ENCODE measurements around the gene SRGAP3. TPM values are rescaled to one million over a fixed set of nuclear protein-coding genes. Genes with fewer than 3 reads are reported as not detected.

SRGAP3 gene
- total RNA-seq, 1 experiment from 2014 or later = 0.69 TPM

GRCh38 chr3:9222049-9222448 lies 27.4 kb downstream of the SRGAP3 start:
- H3K27me3 ChIP-seq (replicated peaks; ENCODE audit: insufficient read depth, low read depth, low read length, poor library complexity) = no peaks in the 10 kb centered on the region
- no peak overlapping the region for H3K27ac ChIP-seq (ENCODE audit: low read depth, low read length, poor library complexity, severe bottlenecking)
- ChIA-PET POLR2A (ENCODE audit: low non-redundant PET) (no interaction called here), CTCF (no interaction called here)
- no peak for TF ChIP-seq CTCF (conservative IDR thresholded peaks at IDR 0.05; ENCODE audit: low read depth, low read length)
- TF ChIP-seq EZH2 (IDR thresholded peaks at IDR 0.05; ENCODE audit: borderline replicate concordance, low read depth, low read length, poor library complexity, severe bottlenecking) = no peak
- H3K4me1 ChIP-seq (ENCODE audit: insufficient read depth, low read length, poor library complexity, severe bottlenecking) = no peaks in the 10 kb centered on the region
- no peak overlapping the region for H3K4me3 ChIP-seq (ENCODE audit: low read depth, low read length, poor library complexity, severe bottlenecking)
- DNase-seq (ENCODE audit: low spot score) = no peak
- no peaks in the 10 kb centered on the region for H3K9me3 ChIP-seq (ENCODE audit: low read depth, low read length, poor library complexity, severe bottlenecking)
- H3K36me3 ChIP-seq (ENCODE audit: insufficient read depth, low read length, poor library complexity, severe bottlenecking) = no peaks in the 10 kb centered on the region
- BruUV-seq (replicated peaks) = no TSS peak
- intact Hi-C loops (cut with micrococcal nuclease; ENCODE audit: unreplicated experiment) = no loop called here

DNA sequence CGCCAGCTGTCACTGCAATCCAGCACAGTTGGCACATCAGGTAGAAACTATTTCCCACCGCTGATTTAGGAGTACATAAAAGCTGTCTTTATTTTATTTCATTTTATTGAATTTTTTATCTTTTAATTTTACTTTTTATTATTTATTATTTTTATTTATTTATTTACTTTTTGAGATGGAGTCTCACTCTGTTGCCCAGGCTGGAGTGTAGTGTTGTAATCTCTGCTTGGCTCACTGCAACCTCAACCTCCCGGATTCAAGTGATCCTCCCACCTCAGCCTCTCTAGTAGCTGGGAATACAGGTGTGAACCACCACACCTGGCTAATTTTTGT lies 31.0 kb downstream of the SRGAP3 start:
- H3K27me3 ChIP-seq (replicated peaks; ENCODE audit: insufficient read depth, low read depth, low read length, poor library complexity) = no peaks in the 10 kb centered on the region
- intact Hi-C loops (cut with micrococcal nuclease; ENCODE audit: unreplicated experiment) = no loop called here
- H3K27ac ChIP-seq (ENCODE audit: low read depth, low read length, poor library complexity, severe bottlenecking) = no peak overlapping the region
- no peak for TF ChIP-seq EZH2 (IDR thresholded peaks at IDR 0.05; ENCODE audit: borderline replicate concordance, low read depth, low read length, poor library complexity, severe bottlenecking)
- no peak for TF ChIP-seq CTCF (conservative IDR thresholded peaks at IDR 0.05; ENCODE audit: low read depth, low read length)
- no TSS peak for BruUV-seq (replicated peaks)
- POLR2A ChIA-PET (ENCODE audit: low non-redundant PET) = no interaction called here
- CTCF ChIA-PET = no interaction called here
- no peaks in the 10 kb centered on the region for H3K4me1 ChIP-seq (ENCODE audit: insufficient read depth, low read length, poor library complexity, severe bottlenecking)
- DNase-seq (ENCODE audit: low spot score) = no peak
- H3K9me3 ChIP-seq (ENCODE audit: low read depth, low read length, poor library complexity, severe bottlenecking) = no peaks in the 10 kb centered on the region
- no peaks in the 10 kb centered on the region for H3K36me3 ChIP-seq (ENCODE audit: insufficient read depth, low read length, poor library complexity, severe bottlenecking)
- H3K4me3 ChIP-seq (ENCODE audit: low read depth, low read length, poor library complexity, severe bottlenecking) = no peak overlapping the region

DNA sequence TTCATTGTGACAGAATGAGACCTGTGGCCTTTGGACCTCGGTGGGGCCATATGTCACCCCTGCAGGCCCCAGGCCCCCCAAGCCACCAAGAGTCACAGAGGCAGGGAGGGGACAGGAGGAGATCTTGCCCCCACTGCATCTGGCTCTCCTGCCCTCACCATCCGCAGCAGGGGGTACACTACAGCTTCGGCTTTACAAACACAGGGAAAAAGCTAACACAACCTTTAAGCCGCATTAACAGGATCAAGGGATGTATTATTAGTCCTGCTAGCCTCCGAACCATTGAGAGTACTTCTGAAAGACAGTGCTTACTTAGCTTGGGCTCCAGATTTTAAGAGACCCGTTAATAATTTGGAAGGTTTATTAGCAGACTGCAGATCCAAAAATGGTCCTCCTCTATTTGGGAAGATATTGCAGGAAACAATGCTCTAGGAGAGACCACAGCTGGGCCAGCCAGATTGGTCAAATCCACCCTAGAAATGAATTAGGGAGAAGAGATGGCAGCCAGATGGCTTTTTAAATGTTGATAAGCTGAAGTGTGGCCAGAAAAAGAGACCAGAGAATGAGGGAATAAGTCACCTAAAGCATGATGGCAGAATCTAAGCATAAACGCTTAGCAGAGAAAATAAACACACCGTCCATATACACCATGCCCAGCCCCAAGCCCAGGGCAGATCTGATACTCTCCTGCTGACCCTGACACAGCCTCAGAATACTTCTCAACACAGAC lies 31.5 kb downstream of the SRGAP3 start:
- ChIA-PET POLR2A (ENCODE audit: low non-redundant PET) (no interaction called here), CTCF (no interaction called here)
- Histone ChIP-seq H3K4me3 (ENCODE audit: low read depth, low read length, poor library complexity, severe bottlenecking) (no peak overlapping the region), H3K27ac (ENCODE audit: low read depth, low read length, poor library complexity, severe bottlenecking) (no peak overlapping the region), H3K36me3 (ENCODE audit: insufficient read depth, low read length, poor library complexity, severe bottlenecking) (no peaks in the 10 kb centered on the region), H3K27me3 (replicated peaks; ENCODE audit: insufficient read depth, low read depth, low read length, poor library complexity) (no peaks in the 10 kb centered on the region), H3K9me3 (ENCODE audit: low read depth, low read length, poor library complexity, severe bottlenecking) (no peaks in the 10 kb centered on the region), H3K4me1 (ENCODE audit: insufficient read depth, low read length, poor library complexity, severe bottlenecking) (no peaks in the 10 kb centered on the region)
- intact Hi-C loops (cut with micrococcal nuclease; ENCODE audit: unreplicated experiment) = no loop called here
- BruUV-seq (replicated peaks) = no TSS peak
- no peak for TF ChIP-seq EZH2 (IDR thresholded peaks at IDR 0.05; ENCODE audit: borderline replicate concordance, low read depth, low read length, poor library complexity, severe bottlenecking)
- TF ChIP-seq CTCF (conservative IDR thresholded peaks at IDR 0.05; ENCODE audit: low read depth, low read length) = no peak
- DNase-seq (ENCODE audit: low spot score) = no peak

Data from A673 (cell line).